Parathyroid adenoma (tissue), 2 donors: ENCODE results near the gene EPHB4.

Experiments used
- H2AFZ ChIP-seq: fragments of 300-600 bp; sonication (generic); one replicate; pipeline ENCODE4 v1.7.0; 2017; ENCODE audit warnings: antibody characterized with exemption, mild to moderate bottlenecking
- H3K27ac ChIP-seq: fragments of 300-600 bp; sonication (generic); one replicate; pipeline ENCODE4 v1.7.0; 2017
- H3K27me3 ChIP-seq: fragments of 300-600 bp; sonication (generic); one replicate; pipeline ENCODE4 v1.7.0; 2017; ENCODE audit warnings: low read length; ENCODE audit not compliant: control insufficient read depth, insufficient read depth
- H3K36me3 ChIP-seq: fragments of 300-600 bp; sonication (generic); one replicate; pipeline ENCODE4 v1.7.0; 2017; ENCODE audit warnings: low read length; ENCODE audit not compliant: control insufficient read depth, insufficient read depth
- H3K4me1 ChIP-seq: fragments of 300-600 bp; sonication (generic); one replicate; pipeline ENCODE4 v1.7.0; 2017; ENCODE audit warnings: control low read depth
- H3K4me2 ChIP-seq: fragments of 300-600 bp; sonication (generic); one replicate; pipeline ENCODE4 v1.7.0; 2017; ENCODE audit warnings: low read length
- H3K4me3 ChIP-seq: fragments of 300-600 bp; sonication (generic); one replicate; pipeline ENCODE4 v1.7.0; 2017; ENCODE audit warnings: low read depth, low read length
- H3K79me2 ChIP-seq: fragments of 300-600 bp; sonication (generic); one replicate; pipeline ENCODE4 v1.7.0; 2017; ENCODE audit warnings: control low read depth
- H3K9ac ChIP-seq: fragments of 300-600 bp; sonication (generic); one replicate; pipeline ENCODE4 v1.7.0; 2017; ENCODE audit warnings: mild to moderate bottlenecking
- H3K9me3 ChIP-seq: fragments of 300-600 bp; sonication (generic); one replicate; pipeline ENCODE4 v1.7.0; 2017; ENCODE audit warnings: low read length; ENCODE audit not compliant: control insufficient read depth
- TF ChIP-seq, protein P1 (sequence below): fragments of 300-600 bp; sonication (generic); IDR thresholded peaks from one replicate; pipeline ENCODE4 v1.7.0; 2017; ENCODE audit warnings: antibody characterized with exemption, mild to moderate bottlenecking
- donor health status: primary hyperparathyroidism.

EPHB4 gene

DNA sequence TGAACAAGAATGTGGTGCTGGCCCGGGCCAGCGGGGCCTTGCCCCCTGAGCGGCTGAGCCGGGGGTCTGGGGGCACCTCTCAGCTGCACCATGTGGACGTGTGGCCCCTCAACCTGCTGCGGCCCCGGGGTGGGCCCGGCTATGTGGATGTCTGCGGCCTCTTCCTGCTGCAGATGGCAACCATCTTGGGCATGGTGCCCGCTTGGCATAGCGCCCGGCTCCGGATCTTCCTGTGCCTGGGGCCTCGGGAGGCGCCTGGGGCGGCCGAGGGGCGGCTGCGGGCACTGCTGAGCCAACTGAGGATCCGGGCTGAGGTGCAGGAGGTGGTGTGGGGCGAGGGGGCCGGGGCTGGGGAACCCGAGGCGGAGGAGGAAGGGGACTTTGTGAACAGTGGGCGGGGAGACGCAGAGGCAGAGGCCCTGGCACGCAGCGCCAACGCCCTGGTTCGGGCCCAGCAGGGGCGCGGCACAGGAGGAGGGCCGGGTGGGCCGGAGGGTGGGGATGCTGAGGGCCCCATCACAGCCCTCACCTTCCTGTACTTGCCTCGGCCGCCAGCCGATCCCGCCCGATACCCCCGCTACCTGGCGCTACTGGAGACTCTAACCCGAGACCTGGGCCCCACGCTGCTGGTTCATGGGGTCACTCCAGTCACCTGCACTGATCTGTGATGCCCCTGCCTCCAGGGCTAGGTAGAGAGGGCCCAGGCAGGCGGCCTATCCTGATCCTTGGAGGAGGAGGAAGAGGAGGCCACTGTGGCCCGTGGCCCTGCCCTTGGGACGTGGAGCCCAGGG, 38.8 kb upstream of the EPHB4 start:
- Histone ChIP-seq H3K27ac (peak overlapping the region; percentile 91), H2AFZ (peak overlapping the region; percentile 90), H3K4me2 (peak overlapping the region; percentile 95), H3K9me3 (no peaks in the 10 kb centered on the region), H3K4me1 (peaks cover 15% of the 10 kb centered on the region), H3K79me2 (peaks cover 4% of the 10 kb centered on the region), H3K9ac (no peak overlapping the region), H3K4me3 (peak overlapping the region; percentile 99), H3K36me3 (no peaks in the 10 kb centered on the region), H3K27me3 (no peaks in the 10 kb centered on the region)
- TF ChIP-seq, protein P1, sequence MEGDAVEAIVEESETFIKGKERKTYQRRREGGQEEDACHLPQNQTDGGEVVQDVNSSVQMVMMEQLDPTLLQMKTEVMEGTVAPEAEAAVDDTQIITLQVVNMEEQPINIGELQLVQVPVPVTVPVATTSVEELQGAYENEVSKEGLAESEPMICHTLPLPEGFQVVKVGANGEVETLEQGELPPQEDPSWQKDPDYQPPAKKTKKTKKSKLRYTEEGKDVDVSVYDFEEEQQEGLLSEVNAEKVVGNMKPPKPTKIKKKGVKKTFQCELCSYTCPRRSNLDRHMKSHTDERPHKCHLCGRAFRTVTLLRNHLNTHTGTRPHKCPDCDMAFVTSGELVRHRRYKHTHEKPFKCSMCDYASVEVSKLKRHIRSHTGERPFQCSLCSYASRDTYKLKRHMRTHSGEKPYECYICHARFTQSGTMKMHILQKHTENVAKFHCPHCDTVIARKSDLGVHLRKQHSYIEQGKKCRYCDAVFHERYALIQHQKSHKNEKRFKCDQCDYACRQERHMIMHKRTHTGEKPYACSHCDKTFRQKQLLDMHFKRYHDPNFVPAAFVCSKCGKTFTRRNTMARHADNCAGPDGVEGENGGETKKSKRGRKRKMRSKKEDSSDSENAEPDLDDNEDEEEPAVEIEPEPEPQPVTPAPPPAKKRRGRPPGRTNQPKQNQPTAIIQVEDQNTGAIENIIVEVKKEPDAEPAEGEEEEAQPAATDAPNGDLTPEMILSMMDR, result no peak

DNA sequence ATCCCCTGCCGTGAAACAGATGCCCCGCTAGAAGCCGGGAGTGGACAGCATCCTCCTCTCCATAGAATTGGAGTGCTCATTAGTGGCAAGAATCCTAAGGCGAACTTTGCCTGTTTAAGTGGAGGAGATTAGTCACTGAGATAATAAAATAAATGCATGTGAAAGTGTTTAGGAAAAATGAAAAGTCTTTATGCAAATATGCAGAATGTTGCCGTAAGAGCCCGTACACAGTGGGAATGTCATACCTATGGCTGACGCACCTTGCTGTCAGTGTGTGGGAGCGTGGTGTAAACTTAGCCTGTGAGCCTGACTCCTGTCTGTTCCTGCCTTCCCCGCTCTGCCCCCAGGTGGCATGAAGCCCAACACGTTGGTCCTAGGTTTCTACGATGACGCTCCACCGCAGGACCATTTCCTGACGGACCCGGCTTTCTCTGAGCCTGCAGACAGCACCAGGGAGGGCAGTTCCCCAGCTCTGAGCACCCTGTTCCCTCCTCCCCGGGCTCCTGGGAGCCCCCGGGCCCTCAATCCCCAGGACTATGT, 38.1 kb upstream of the EPHB4 start:
- Histone ChIP-seq H3K27me3 (no peaks in the 10 kb centered on the region), H3K9ac (no peak overlapping the region), H3K27ac (no peak overlapping the region), H3K9me3 (no peaks in the 10 kb centered on the region), H3K4me3 (peak overlapping the region; percentile 99), H2AFZ (no peak overlapping the region), H3K4me2 (no peak overlapping the region), H3K4me1 (peaks cover 15% of the 10 kb centered on the region), H3K79me2 (peaks cover 4% of the 10 kb centered on the region), H3K36me3 (no peaks in the 10 kb centered on the region)
- TF ChIP-seq, protein P1, result no peak

- H3K36me3 ChIP-seq, result no peaks in the 10 kb centered on the region
- H3K9me3 ChIP-seq, result no peaks in the 10 kb centered on the region
- no peaks in the 10 kb centered on the region for H3K27me3 ChIP-seq
- H3K4me2 ChIP-seq, result no peak overlapping the region
- H3K79me2 ChIP-seq, result peaks cover 4% of the 10 kb centered on the region
- H3K4me3 ChIP-seq, result no peak overlapping the region
- no peak overlapping the region for H2AFZ ChIP-seq
- TF ChIP-seq, protein P1, result no peak
- peaks cover 15% of the 10 kb centered on the region for H3K4me1 ChIP-seq
- H3K9ac ChIP-seq, result no peak overlapping the region
- no peak overlapping the region for H3K27ac ChIP-seq
These were observed 37.0 kb upstream of the EPHB4 start for GRCh38 chr7:100864263-100864845.

DNA sequence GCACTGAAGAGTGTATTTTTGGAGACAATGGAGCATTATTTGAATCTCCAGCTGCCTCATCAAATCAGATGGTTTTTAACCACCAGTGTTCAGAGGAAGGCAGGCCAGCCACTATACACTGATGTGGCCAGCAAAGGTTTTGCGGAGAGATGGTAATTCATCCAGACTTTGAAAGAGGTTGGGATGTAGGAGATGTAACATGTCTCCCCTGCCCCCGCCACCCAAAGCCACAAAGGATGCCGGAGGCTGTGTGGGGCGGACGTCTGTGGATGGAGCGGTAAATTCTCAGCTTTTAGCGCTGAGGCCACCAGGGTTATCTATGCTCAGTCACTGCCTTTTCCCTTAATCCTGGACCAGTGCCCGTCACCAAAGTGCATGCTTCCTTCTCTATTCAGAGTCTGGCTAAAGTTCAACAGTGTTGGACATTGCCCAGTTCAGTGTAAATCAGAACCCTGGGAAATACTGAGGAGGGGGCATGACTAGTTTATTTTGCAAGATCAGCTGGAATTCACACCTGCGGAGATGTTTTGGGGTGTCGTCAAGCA, 36.2 kb upstream of the EPHB4 start:
- H3K79me2 ChIP-seq, result peaks cover 4% of the 10 kb centered on the region
- no peaks in the 10 kb centered on the region for H3K36me3 ChIP-seq
- H3K4me1 ChIP-seq, result peaks cover 14% of the 10 kb centered on the region
- no peak overlapping the region for H3K27ac ChIP-seq
- no peaks in the 10 kb centered on the region for H3K9me3 ChIP-seq
- no peaks in the 10 kb centered on the region for H3K27me3 ChIP-seq
- no peak overlapping the region for H2AFZ ChIP-seq
- TF ChIP-seq, protein P1, result no peak
- H3K4me2 ChIP-seq, result no peak overlapping the region
- no peak overlapping the region for H3K9ac ChIP-seq
- H3K4me3 ChIP-seq, result no peak overlapping the region
